Testis (tissue), 3 donors: ENCODE data around the gene MRPL53. TPM values are rescaled to one million over a fixed set of nuclear protein-coding genes. Genes with fewer than 3 reads are reported as not detected.

Experiments
- DNase-seq: peaks from one replicate; pipeline ENCODE4 v3.0.0-alpha.2; 2019
- H3K27ac ChIP-seq, 2 donors: fragments of 200-600 bp; sonication (generic); one replicate each; pipeline ENCODE4 v1.5.1; 2019
- H3K27me3 ChIP-seq: fragments of 200-600 bp; sonication (generic); one replicate; pipeline ENCODE4 v1.5.1; 2019
- H3K36me3 ChIP-seq: fragments of 200-600 bp; sonication (generic); one replicate; pipeline ENCODE4 v1.5.1; 2017; ENCODE audit warnings: low read depth; ENCODE audit errors: missing control alignments
- H3K4me1 ChIP-seq: fragments of 200-600 bp; sonication (generic); one replicate; pipeline ENCODE4 v1.5.1; 2019
- H3K4me3 ChIP-seq, 2 donors: fragments of 200-600 bp; sonication (generic); one replicate each; pipeline ENCODE4 v1.5.1; 2017 to 2019
- H3K9me3 ChIP-seq: fragments of 200-600 bp; sonication (generic); one replicate; pipeline ENCODE4 v1.5.1; 2017
- CTCF ChIP-seq, 3 experiments: fragments of 450-650 bp in 2 of 3; fragments of 200-600 bp in 1 of 3; sonication (generic) in 1 of 3; IDR thresholded peaks; one replicate each; pipeline ENCODE4 v1.5.1; 2016 to 2019; ENCODE audit warnings: antibody characterized with exemption in 3 of 3, mild to moderate bottlenecking in 2 of 3, moderate library complexity in 1 of 3
- POLR2A ChIP-seq: fragments of 450-650 bp; IDR thresholded peaks from one replicate; pipeline ENCODE4 v1.6.1; 2017; ENCODE audit warnings: antibody characterized with exemption, mild to moderate bottlenecking, moderate library complexity
- WGBS, 2 donors: methylation state at CpG; one replicate each; pipeline ENCODE4 v1.1.5; 2018; 5-methylcytosine and 5-hydroxymethylcytosine counted together
- intact Hi-C: fragments of 100-400 bp; cut with DNase I; formaldehyde crosslinking; loops from one replicate; pipeline ENCODE4 v1.15.1; 2023; ENCODE audit warnings: low total_unique reads
- polyA plus RNA-seq: library from polyadenylated mRNA; stranded (reverse); fragments of 350-450 nt; fragmentation: Illumina TruSeq; extraction: RNeasy Lipid Tissue Mini Kit (QIAGEN cat#74804); gene quantifications from one replicate; pipeline ENCODE4 v1.2.3, GENCODE V29; 2014; ENCODE audit warnings: low read depth, low replicate concordance; ENCODE audit not compliant: insufficient read depth
- total RNA-seq, 2 donors: library from RNA; depleted of rRNA; stranded (reverse); fragments of >200 nt; gene quantifications; one replicate each; pipeline ENCODE4 v1.2.3, GENCODE V29; 2016

Gene MRPL53
- total and polyA plus RNA-seq, 3 donors from 2014 or later = 23.6 to 64.8 (median 46.0) TPM

- intact Hi-C loops = no loop called here
- TF ChIP-seq POLR2A = no peak
- TF ChIP-seq CTCF (IDR thresholded peaks at IDR 0.05) = no peak
- no peak for DNase-seq
- H3K9me3 ChIP-seq = no peaks in the 10 kb centered on the region
- no peaks in the 10 kb centered on the region for H3K27me3 ChIP-seq
- 1 to 2% methylated on average over 39 to 41 of the region's 41 CpGs for WGBS, 2 donors
- no peak overlapping the region for H3K27ac ChIP-seq
- peak overlapping the region in 1 of 2 donors; percentile 32 for H3K4me3 ChIP-seq
- H3K36me3 ChIP-seq = no peaks in the 10 kb centered on the region
- peaks cover 18% of the 10 kb centered on the region for H3K4me1 ChIP-seq
Observed at GRCh38 chr2:74498500-74499266, 26.2 kb upstream of the MRPL53 start.

GRCh38 chr2:74497777-74498499 is 25.5 kb upstream of the MRPL53 start:
- Histone ChIP-seq H3K27me3 (no peaks in the 10 kb centered on the region), H3K36me3 (no peaks in the 10 kb centered on the region), H3K9me3 (no peaks in the 10 kb centered on the region), H3K4me1 (peaks cover 18% of the 10 kb centered on the region), H3K27ac (no peak overlapping the region), H3K4me3 (peak overlapping the region in 1 of 2 donors; percentile 32)
- TF ChIP-seq POLR2A (no peak), CTCF (IDR thresholded peaks at IDR 0.05) (no peak)
- 2% methylated on average over 18 to 61 of the region's 61 CpGs for WGBS, 2 donors
- intact Hi-C loops = no loop called here
- DNase-seq = no peak

GRCh38 chr2:74496997-74497776 is 24.7 kb upstream of the MRPL53 start:
- peak overlapping the region in 1 of 2 donors; percentile 32 for H3K4me3 ChIP-seq
- 31 to 33% methylated on average over 19 of the region's 19 CpGs for WGBS, 2 donors
- H3K36me3 ChIP-seq = no peaks in the 10 kb centered on the region

GRCh38 chr2:74495440-74495839 is 23.0 kb upstream of the MRPL53 start:
- intact Hi-C loops = no loop called here
- Histone ChIP-seq H3K4me1 (peaks cover 18% of the 10 kb centered on the region), H3K36me3 (no peaks in the 10 kb centered on the region), H3K4me3 (no peak overlapping the region), H3K27ac (no peak overlapping the region), H3K27me3 (no peaks in the 10 kb centered on the region), H3K9me3 (no peaks in the 10 kb centered on the region)
- no peak for DNase-seq
- 83 to 96% methylated on average over 1 of the region's 1 CpG for WGBS, 2 donors
- TF ChIP-seq POLR2A = no peak
- no peak for TF ChIP-seq CTCF (IDR thresholded peaks at IDR 0.05)

More at GRCh38 chr2:74496997-74497776, 24.7 kb upstream of the MRPL53 start:
- TF ChIP-seq CTCF (IDR thresholded peaks at IDR 0.05) (no peak), POLR2A (no peak)
- Histone ChIP-seq H3K4me1 (peaks cover 18% of the 10 kb centered on the region), H3K27me3 (no peaks in the 10 kb centered on the region), H3K27ac (no peak overlapping the region), H3K9me3 (no peaks in the 10 kb centered on the region)
- intact Hi-C loops = no loop called here
- DNase-seq = no peak
